ENCODE results near the gene MROH2A.

Gene MROH2A

DNA sequence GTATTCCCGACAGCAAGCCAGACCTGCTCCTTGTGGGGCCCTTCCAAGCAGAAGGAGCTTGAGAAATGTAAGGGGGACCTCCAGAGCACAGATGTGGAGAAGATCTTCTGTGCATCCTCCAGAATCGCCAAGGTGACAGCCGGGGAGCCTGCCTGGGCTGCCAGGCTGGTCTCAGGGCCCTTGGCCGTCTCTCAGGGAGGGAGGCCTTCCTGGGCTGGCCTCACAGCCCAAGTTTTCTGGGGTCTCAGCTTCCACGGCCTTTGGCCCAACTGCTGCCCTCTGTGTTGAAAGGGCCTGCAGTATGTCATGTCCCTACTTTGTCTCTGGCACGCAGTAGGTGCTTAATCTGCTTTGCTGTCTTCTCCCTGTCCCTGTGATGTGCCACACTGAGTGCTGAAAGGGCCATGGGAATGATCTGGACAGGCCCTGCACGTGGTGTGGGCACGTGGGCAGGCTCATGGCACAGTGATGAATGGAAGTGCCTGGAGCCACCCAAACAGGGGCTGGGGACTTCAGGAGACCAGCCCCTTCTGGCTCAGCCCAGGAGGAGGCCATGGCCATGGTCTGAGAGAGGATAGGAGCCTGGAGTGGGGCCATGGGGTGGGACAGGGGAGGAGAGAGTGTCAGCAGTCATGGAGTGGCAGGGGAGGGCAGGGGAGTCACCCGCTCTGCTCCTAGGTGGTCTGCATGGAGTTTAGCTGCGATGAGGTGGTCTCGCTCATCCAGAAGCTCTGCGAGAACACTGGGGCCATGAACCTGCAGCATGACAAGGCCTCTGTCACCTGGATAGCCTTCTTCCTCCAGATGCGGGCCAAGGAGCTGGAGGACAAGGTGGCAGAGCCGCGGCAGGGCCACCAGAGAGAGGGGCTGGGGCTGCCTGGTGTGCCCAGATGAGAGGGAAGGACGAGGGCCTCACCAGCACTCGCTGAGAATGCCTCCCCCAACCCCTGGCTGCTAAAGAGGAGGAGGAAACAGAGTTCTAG is 40.8 kb downstream of the MROH2A start:
- FAIRE-seq (no peak), DNase-seq (ENCODE audit: insufficient read length, low spot score) (no peak)

DNA sequence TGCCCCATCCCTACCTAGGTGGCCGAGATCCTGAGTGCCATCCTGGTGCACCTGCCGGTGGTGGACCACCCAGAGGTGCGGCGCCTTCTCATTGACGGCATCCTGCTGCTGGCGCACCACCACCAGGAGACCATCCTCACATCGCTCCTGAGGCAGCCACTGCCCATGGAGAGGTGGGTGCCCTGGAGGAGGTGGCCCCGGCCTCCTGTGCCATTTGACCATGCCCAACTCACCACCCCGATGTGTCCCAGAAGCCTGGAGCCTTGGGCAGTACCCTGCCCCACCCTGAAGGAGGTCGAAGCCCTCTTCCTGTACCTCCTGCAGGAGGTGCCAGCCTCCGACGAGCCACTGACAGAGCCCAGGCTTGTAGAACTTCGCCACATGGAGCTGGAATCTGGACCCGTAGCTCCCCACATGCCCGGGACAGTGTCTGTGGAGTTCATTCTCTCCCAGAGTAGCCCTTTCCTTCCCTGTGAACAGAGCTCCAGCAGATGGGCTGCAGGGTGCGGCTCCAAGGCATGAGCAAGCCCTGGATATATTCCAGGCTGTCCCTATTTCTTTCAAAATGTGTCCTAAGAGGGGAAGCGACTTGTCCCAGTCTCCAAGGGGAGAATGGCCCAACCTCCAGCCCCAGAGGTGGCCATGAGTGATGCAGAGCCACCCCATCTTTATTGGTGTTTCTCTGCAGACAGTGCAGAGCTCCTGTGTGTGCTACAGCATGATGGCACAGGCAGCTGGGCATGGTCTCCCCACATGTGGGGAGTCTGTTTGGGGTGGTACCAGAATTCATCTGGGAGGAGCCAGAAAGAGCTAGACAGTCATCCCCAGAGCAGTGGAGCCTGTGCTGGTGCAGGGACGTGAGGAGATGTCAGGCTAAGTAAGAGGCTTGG is 42.0 kb downstream of the MROH2A start:
- FAIRE-seq: no peak

DNA sequence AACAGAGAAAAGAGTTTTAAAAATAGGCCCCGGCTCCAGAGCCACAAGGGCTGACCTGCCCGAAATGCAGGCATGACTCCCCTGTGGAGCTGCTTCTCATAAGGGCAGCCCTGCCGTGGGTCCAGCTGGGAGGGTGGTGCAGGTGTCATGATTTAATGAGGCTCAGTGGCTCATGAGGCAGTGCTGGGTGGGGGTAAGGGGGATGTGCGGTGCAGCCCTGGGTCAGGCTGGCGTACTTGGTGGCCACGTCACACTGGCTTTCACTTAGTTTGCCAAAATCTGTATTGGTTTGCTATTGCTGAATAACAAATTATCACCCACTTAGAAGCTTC is 42.6 kb downstream of the MROH2A start:
- DNase-seq (ENCODE audit: insufficient read length, low spot score) (no peak), FAIRE-seq (no peak)

More for the DNA sequence above, 42.0 kb downstream of the MROH2A start:
- no peak for DNase-seq (ENCODE audit: insufficient read length, low spot score)

DNA sequence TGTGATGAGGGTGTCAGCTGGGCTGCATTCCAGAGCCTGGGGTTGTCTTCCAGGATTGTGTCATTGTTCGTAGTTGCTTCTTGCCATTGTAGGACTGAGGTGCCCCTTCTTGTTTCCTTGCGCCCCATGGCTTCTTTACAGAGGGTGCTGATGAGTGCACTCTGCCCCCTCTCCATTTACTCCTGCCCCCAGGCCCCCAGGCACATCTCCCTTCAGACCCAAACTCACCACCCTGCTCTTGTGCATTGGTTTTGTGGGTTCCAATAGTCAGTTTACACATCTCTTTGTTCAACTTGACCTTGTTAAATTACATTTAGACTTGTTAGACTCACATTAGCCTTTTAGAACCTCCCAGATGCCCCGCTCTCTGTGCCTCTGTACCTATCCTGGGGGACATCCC is 43.1 kb downstream of the MROH2A start:
- DNase-seq (ENCODE audit: insufficient read length, low spot score) (no peak), FAIRE-seq (no peak)

DNA sequence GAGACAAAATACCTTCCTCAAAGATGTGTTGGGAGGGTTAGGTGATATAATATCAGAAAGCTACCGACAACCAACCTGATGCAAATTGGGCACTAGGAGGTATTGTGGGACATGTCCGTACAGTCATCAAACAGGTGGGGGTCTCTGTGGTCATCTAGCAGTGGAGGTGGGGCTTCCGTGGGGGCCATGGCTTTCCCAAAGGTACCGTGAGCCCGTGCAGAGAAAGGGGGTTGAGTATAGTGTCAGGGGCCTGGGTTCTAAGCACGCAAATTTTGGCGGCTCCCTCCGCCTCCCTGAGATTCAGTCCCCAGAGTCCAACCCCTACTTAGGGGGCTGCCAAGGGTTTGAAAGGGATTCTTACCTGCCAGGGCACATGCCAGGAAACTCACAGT is 43.6 kb downstream of the MROH2A start:
- FAIRE-seq: no peak
- DNase-seq (ENCODE audit: insufficient read length, low spot score): no peak

DNA sequence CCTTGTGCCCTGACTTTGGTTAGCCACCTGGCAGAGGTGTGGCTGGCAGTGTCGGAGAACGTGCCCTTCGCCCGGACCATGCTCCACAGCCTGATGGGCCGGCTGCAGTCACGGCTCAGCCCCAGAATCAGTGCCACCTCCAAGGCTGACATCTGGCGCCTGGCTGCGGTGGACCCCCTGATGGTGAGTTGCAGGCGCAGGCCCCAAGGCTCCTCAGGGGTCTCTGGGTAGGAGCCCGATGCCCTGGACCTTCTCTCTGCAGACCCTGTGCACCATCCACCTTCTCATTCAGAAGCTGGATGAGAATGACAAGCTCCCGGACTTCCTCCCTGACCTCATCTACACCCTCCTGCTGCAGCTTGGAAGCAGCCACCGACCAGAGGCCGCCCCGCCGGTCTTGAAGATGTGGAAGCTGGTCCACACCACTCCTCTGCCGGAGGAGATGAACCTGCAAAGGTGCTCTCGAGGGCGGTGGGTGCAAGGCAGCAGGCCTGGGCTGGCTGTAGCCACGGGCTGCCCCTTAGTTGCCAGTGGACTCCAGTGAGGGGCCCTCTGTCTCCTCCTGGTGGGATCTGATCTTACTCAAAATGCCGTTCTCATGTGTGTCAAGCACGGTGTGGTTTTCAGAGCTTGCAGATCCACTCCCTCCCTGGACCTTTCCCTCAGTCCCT is 44.1 kb downstream of the MROH2A start:
- FAIRE-seq (no peak), DNase-seq (ENCODE audit: insufficient read length, low spot score) (no peak)

DNA sequence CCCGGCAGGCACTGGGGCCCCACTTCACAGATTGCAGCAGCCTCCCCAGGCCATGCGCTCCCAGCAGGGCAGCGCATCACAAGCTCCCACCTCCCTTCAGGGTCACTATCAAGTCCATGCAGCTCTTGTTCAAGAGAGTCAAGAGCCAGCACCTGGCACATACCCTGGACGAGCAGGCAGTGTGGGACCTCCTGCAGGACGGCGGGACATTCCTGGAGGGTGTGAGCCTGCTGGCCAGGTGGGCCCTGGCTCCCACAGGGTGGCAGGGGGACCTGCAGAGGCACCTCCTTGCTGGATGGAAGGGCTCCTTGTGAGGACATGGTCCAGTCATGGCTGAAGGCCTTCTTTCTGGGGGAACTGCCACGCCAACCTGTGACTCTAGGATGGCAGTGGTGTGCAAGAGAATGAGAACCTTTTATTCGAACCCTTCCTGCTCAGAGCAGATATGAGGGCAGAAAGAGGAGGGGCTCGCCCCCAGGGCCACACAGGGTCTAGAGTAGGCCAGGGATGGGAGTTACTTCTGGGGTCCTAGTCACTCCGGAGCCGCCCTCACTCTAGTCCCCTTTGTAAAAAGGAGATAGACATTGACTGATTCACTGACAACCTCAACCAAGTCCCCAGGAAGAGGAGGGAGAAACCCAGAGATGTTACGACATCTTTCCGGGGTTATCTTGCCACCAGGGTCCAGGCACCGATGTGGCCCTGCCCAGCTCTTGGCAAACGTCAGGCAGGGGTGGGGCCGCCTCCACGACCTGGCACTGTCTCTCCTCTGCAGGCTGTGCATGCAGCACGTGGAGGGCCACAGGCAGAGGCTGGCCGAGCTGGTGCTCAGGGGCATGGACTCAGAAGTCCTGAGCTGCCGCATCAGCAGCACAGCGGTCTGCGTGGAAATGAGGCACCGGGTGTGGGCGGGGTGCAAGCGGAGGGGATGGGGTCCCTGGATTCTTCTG is 44.9 kb downstream of the MROH2A start:
- no peak for FAIRE-seq
- no peak for DNase-seq (ENCODE audit: insufficient read length, low spot score)

DNA sequence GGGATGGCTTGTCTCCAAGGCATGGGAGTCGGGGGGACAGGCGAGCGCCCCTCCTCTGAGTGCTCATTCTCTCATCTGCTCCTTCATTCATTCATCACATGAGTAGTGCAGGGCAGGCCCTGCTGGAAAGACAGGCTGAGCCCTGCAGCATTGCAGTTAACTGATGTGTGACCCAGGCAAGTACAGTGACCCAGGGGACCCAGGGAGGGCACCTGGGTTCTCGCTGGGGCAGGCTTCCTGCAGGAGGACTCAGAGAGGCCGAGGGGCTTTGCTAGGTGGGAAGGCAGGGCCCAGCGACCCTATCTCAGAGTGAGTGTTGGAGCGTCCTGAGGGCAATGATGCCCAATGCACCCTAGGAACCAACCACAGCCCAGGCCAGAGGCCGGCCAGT is 45.6 kb downstream of the MROH2A start:
- DNase-seq (ENCODE audit: insufficient read length, low spot score): no peak
- no peak for FAIRE-seq

DNA sequence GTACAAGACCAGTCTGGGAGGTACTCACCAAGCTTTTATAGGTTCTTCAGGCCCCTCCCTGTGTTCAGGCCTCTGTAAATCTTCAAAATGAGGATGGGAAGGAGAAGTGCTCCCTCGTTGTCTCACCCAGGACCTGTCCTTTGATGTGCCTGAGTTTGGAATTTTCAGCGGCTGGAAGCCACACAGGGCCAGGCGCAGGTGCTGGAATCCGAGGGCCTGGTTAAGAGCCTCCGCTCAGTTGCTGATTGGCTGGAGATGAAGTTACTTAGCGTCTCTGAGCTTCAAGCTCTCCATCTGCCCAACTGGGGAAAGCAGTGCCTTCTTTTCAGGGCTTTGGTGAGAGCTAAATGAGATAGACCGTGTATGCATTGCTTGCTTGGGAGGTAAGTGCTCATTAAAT is 46.2 kb downstream of the MROH2A start:
- no peak for FAIRE-seq

DNA sequence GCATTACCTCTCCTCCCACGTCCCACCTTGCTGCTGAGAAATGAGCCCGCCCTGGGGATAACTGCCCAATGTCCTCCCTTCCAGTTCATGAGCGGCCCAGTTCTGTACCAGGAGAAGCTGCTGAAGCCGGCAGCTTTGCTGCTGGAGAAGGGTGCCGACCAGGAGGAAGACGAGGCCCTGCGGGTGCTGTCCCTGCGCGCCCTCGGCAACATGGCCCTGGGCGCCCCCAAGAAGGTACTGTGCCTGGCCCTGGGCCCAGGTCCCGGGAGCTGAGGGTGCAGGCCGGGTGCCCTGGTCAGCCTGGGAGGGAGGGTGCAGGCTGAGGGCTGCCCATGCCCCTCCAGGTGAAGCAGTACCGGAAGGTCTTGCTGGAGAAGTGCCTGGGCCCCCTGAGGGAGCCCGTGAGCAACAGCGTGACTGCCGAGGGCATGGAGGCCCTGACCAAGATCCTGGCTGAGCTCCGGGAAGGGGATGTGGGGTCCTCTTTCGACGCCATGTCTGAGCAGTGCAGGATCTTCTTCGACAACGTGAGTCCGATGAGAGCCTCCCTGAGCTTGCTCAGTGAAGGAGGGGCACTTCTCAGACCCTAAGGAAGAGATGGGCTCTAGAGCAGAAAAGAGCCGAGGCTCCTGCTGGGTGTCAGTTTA is 50.5 kb downstream of the MROH2A start:
- no peak for DNase-seq (ENCODE audit: insufficient read length, low spot score)
- no peak for FAIRE-seq

More for the DNA sequence above, 46.2 kb downstream of the MROH2A start:
- no peak for DNase-seq (ENCODE audit: insufficient read length, low spot score)

DNA sequence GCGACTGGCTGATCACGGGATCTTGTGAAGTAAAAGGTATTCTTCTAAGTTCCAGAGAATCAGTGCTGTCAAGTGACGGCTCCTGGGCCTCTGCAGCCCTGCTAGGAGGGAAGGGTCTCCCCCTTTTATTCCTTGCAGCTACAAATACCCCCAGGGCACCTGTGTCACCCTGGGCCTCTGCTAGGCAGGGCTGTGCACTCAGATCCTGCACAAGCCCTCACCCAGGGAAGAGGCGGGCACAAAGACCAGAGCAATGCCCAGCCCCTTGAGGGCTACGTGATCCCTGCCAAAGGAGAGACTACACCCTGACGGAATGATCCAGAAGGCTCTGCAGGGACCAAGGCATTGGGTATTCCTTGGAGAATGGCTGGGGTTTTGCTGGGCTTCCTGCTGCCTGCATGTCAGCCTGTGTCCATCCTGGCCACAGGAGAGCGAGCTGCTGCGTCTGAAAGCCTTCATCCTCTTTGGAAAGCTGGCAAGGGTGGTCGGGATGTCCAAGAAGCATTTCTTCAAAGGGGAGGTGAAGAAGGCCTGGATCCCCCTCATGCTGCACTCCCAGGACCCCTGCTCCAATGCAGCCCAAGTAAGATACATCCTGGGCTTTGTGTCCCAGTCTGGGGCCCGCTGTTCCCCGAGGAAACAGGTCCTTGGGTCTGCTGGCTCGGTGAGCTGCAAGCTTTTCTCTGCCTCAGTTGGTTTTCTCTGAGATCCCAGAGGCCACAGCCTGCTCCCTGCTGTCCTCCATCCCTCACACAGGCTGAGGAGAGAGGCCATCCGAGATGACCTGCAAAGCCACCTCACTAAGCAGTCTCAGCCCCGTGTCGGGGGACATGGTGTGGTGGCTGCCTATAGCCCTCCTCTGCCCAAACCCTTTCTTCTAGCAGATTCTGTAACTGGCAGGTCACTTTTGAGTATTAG is 51.3 kb downstream of the MROH2A start:
- no peak for DNase-seq (ENCODE audit: insufficient read length, low spot score)
- no peak for FAIRE-seq

DNA sequence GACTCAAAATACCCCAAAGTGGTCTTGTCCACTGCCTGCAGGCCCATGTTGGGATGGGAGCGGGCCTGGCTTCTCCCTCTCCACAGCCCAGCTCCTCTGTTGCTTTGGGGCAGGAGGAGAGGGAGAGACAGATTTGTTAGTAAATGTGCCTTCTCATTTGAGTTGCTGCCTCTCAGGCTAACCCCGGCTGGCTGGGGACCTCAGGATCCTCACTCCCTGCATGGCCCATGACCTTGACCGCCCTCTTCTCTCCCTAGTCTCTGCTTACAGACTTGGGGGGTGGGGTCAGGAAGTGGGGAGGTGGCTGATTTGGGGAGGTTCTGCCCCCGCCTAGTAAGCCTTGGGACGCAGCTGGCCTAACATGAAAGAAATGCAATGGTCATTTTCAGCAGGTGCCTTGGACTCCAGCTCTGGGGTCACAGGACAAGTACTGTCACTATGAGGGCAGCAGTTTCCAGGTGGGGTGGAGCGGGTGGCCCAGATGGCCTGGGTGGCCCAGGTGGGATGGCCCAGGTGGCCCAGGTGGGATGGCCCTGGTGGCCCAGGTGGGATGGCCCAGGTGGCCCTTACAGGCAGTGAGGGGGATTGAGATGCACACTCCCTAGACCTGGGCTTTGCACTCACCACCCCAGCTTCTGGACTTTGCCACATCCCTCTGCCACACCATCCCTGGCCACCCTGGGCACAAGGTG is 52.1 kb downstream of the MROH2A start:
- FAIRE-seq (no peak), DNase-seq (ENCODE audit: insufficient read length, low spot score) (no peak)

DNA sequence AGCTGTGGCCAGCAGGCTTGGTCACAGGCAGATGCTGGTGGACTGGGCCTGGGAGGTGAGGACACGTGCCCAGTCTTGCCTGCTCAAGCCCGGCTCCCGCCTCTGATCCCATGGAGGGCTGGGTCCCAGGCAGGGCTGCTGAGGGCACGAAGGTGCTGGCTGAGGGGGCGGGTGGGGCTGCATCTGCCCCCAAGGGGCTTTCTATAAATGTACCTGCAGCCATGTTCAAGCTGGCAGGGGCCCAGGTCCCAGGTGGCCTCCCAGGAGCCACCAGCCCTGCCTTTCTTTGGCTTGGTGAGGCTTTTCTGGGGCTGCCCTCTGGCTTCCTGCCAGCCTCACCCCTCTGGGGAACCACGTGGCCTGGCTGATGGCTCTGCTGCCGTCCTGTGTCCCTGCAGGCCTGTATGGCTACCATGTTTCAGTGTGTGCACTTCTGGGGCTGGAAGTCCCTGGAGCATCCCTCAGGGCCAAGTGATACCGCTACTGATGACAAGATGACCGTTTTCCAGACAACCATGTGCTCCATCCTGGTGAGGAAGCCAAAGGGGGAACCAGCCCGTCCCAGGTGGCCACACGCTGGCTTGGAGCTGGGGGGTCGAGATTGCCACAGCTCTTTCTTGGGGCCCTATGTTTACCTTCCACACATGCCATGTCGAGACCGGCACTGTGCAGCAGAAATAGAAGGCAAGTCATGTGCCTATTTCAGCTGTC is 53.0 kb downstream of the MROH2A start:
- FAIRE-seq: no peak
- DNase-seq (ENCODE audit: insufficient read length, low spot score): no peak

DNA sequence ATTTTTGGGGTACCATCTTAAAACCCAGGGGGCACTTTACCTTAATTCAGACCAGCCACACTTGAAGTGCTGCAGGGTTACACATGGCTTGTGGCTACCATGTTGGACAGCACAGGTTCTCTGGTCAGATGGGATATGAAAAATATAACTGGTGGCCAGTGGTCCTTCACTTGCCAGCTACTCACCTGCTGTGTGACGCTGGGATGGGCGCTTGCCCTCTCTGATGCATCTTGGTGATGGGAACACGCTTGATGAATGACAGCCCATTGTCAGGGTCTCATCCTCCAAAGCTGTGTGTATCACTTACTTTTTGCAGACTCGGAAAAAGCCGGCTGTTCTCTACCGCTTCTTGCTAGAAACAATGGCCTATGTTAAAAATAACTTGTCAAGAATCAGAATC is 53.7 kb downstream of the MROH2A start:
- no peak for DNase-seq (ENCODE audit: insufficient read length, low spot score)
- FAIRE-seq: no peak

DNA sequence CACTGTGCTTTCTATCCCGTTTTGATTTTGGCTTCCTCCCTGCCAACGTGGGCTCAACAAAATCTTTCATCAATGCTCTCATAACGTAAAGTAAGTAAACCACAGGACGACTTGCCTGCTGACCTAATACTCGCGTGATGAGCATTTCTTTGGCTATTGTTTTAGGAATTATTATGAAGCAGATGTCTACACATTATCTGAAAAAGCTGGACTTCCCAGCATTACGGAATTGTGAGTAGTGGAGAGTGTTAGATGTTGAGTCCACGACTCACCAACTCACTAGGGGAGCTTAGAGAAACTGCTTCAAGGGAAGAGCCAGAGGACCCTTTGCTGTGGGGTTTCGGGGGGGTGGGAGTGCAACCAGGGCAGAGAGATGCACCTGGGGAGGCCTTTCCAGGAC is 54.3 kb downstream of the MROH2A start:
- no peak for FAIRE-seq
- DNase-seq (ENCODE audit: insufficient read length, low spot score): no peak

DNA sequence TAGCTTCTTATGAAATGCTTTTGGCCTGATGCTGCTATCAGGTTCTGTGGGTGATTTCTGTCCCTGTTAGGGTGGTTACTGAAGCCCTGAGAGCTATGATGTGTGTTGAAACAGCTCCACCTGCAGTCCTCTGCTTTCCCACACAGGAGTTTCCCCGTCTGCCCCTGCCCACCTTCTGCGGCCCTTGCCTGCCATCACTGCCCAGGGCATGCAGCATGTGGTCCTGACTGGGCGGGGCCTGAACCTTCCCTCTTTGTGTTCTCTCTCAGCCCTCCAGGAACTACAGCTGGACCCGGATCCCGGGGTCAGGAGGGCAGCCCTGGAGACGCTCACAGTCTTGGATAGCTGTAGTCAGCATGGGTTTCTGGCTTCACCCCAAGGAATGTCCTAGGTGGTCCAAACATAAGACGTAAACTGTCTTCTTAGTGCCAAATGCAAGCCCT is 54.8 kb downstream of the MROH2A start:
- DNase-seq (ENCODE audit: insufficient read length, low spot score) (no peak), FAIRE-seq (no peak)

DNA sequence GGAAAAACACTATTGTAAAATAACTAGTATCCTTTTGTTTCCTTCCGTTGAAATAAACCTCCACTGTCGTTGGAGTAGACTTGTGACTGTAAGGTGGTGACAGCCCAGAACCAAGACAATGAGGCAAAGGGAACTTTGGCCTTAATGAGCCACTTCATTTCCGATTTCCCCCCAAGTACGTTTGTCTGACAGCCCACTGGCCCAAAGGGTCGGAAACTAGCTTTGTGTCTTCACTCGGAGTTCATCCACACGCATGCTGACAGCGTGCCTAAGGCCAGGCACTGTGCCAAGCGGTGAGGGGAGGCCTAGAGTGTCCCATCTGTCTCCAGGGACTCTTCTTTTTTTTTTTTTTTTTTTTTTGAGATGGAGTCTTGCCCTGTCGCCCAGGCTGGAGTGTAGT is 55.2 kb downstream of the MROH2A start:
- FAIRE-seq (no peak), DNase-seq (ENCODE audit: insufficient read length, low spot score) (no peak)

Measured in GM19239 (cell line).